NCI-H146 treated with DMSO at 0.1 percent for 48 hours (cell line): ENCODE results near the gene NXF1.
A peak's percentile ranks its signal among the peaks of the same experiment; 100 is the strongest.

ENCODE experiments used
- DNase-seq: peaks from one replicate; lab custom pipeline; 2025; ENCODE audit not compliant: unreplicated experiment; lab: John Stamatoyannopoulos, UW

The NXF1 gene

GRCh38 chr11:62805076-62805892 is at the start of gene NXF1:
Gene NXF1, minus strand, starts transcription at chr11:62805440. Its CDS starts 84 bp downstream, at chr11:62805356.
- DNase-seq = peak; percentile 89

- DNase-seq = no peak
These were observed 49.0 kb upstream of the NXF1 start for GRCh38 chr11:62854013-62854824.

- DNase-seq = no peak
These were observed 48.2 kb upstream of the NXF1 start for GRCh38 chr11:62853279-62853965.

GRCh38 chr11:62852523-62853188 is 47.4 kb upstream of the NXF1 start:
- DNase-seq = no peak

DNA sequence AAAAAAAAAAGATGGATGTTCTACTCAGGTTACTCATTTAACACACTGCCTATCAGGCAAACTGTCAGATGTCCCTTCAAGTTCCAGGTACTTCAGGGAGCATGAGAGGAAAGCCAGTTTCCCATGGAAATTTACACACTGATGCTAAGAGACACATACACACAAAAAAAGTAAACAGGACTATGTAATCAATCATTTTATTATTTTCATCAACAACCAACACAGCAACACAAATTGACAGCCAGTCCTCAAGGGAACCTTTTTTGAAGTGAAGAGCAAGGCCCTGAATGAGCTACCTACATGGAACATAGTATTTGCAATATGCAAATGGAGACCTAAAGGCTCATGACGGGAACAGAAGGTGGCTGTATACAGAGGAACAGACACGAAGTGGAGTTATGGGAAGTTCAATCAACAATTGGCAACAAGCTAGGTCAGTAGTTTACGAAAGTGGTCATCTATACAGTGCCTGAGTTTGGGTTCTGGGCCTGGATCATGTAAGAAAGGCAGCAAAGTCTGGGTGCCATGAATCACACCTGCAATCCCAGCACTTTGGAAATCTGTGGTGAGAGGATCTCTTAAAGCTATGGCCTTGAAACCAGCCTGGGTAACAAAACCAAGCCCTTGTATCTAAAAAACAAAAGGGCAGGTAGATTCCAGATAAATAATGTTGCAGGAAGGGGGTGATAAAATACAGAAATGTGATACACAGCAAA is 46.7 kb upstream of the NXF1 start:
- no peak for DNase-seq

GRCh38 chr11:62850911-62851806 is 45.9 kb upstream of the NXF1 start:
- no peak for DNase-seq

DNA sequence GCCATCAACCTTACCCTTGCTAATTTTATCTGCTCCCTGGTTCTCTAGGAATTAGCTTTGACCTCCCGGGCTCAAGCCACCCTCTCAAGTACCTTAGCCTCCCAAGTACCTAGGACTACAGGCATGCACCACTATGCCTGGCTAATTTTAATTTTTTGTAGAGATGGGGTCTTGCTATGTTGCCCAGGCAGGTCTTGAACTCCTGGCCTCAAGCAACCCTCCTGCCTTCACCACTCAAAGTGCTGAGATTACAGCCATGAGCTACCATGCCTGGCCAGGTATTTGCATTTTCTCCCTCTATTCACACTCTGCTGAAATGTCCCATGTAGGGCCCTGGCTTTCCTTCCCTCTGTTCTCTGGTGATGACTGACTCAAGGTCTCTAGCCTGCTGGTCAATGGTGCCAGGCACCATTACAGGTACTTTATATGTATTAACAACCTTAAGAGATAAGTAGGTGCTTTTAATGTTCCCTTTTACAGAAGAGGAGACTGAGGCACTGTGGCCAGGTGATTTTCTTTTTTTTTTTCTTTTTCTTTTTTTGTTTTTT is 42.6 kb upstream of the NXF1 start:
- DNase-seq = no peak

DNA sequence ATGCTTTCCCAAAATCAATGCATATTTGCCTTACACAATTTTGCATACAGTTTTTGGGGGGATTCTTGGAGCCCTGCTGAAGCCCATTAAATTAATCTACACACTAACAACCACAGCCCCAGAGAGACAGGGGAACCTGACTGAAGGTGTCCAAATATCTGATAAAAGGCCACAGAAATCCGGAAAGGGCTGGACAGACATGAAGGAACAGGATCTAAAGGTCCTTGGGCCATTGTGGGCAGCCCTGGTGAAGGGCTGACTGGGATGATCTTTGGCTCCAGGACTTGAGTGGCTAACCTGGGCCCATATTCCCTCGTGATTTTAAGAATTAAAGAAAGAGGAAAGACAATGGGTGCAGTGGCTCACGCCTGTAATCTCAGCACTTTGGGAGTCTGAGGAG is 40.9 kb upstream of the NXF1 start:
- no peak for DNase-seq

- no peak for DNase-seq
These were observed 38.9 kb upstream of the NXF1 start for GRCh38 chr11:62844154-62844553.

GRCh38 chr11:62843466-62843865 is 38.2 kb upstream of the NXF1 start:
- no peak for DNase-seq

DNA sequence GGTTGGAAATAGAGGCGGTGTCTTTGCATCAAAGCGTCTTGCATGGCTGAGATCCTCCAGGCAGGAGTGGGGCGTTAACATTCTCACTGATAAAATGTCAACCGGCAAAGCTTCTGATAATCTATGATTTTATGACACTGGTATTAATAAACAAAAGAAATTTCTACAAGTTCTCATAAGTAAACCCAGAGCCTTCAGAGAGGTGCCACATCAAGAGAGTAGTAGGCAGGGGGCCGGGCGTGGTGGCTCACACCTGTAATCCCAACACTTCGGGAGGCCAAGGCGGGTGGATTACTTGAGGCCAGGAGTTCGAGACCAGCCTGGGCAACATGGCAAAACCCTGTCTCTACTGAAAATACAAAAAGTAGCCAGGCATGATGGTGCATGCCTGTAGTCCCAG is 37.7 kb upstream of the NXF1 start:
- DNase-seq = peak; percentile 69

- DNase-seq = peak; percentile 69
These were observed 37.0 kb upstream of the NXF1 start for GRCh38 chr11:62842171-62842741.

GRCh38 chr11:62841361-62842170 is 36.3 kb upstream of the NXF1 start:
- peak; percentile 99 for DNase-seq

DNA sequence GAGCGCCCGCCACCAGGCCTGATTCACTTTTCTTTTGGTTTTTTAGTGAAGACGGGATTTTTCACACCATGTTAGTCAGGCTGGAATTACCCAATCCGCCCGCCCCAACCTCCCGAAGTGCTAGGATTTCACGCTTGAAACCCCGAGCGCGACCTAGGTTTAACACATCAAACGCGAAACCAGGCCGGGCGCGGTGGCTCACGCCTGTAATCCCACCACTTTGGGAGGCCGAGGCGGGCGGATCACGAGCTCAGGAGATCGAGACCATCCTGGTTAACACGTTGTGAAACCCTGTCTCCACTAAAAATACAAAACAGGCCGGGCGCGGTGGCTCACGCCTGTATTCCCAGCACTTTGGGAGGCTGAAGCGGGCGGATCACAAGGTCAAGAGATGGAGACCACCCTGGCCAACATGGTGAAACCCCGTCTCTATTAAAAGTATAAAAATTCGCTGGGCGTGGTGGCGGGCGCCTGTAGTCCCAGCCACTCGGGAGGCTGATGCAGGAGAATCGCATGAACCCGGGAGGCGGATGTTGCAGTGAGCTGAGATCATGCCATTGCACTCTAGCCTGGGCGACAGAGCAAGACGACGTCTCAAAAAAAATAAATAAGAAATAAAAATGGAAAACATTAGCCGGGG is 35.6 kb upstream of the NXF1 start:
- DNase-seq = peak; percentile 62

GRCh38 chr11:62839050-62839945 is 34.1 kb upstream of the NXF1 start, which contains the start of gene WDR74:
Gene WDR74, minus strand, starts transcription at chr11:62839590. Its CDS starts 20 bp downstream, at chr11:62839570.
- DNase-seq = peak; percentile 64

DNA sequence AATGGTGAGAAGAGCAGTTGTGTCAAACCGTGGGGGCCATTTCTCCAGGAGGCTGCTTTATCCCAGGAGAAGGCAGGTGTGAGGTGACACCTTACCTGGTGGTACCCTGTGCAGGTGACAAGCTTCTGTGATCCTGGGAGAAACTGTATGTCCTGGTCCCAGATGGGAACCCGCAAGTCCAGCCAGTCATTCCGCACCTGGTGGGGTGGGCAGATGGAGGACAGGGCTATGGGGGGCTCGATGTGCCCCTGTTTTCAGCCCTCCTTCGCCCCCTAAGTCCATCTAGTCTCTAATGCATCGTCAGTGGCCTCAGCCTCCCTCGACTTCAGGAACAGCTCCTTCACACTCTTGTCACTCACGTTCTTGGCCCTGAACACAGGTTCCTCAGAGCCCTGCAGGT is 30.1 kb upstream of the NXF1 start:
- no peak for DNase-seq
